HG03469 (cell line): Measurements from ENCODE around the gene PLEKHJ1.
A peak's percentile ranks its signal among the peaks of the same experiment; 100 is the strongest.

ENCODE experiments used
- ATAC-seq: cut with Tn5 transposase; IDR thresholded peaks from one replicate; pipeline ENCODE4 v1.9.1; 2021; ENCODE audit warnings: mild to moderate bottlenecking, moderate library complexity, moderate number of reproducible peaks; ENCODE audit not compliant: unreplicated experiment

Gene PLEKHJ1

GRCh38 chr19:2270157-2270422 lies 34.0 kb upstream of the PLEKHJ1 start:
- ATAC-seq, result no peak

DNA sequence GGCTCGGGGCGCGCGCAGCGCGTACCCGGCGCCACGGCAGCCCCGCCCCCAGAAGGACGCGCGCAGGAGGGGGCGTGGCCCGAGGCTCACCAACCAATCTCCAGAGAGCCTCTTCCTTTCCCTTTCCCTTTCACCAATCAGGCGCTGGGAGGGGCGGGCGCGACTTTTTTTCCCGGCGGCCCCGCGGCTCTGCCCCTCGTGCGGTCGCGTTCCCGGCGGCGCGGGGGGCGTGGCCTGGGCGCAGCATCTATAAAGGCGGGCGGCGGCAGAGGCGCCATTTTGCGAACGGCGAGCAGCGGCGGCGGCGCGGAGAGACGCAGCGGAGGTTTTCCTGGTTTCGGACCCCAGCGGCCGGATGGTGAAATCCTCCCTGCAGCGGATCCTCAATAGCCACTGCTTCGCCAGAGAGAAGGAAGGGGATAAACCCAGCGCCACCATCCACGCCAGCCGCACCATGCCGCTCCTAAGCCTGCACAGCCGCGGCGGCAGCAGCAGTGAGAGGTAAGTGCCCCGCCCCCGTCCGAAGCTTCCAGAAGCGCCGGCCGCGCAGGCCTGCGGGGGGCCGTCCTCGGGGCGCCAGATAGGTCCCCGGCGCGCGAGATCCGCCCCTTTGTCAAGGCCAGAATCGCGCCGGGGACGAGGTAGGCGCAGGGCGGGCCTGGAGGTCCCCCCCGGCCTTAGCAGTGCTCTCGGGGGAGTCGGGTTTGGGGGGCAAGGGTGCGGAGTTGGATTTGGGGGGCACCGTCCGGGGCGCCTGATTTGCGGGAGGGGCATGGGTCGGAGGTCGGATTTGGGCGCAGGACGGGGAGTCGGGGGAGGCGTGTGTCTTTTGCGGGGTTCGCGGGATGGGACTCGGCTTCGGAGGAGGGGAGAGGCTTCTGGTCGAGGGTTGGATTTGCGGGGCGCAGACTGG lies 33.4 kb upstream of the PLEKHJ1 start:
- ATAC-seq, result peak; percentile 39

GRCh38 chr19:2268861-2269243 lies 32.7 kb upstream of the PLEKHJ1 start:
- no peak for ATAC-seq

- ATAC-seq, result no peak
These were observed 32.3 kb upstream of the PLEKHJ1 start for GRCh38 chr19:2268480-2268830.

DNA sequence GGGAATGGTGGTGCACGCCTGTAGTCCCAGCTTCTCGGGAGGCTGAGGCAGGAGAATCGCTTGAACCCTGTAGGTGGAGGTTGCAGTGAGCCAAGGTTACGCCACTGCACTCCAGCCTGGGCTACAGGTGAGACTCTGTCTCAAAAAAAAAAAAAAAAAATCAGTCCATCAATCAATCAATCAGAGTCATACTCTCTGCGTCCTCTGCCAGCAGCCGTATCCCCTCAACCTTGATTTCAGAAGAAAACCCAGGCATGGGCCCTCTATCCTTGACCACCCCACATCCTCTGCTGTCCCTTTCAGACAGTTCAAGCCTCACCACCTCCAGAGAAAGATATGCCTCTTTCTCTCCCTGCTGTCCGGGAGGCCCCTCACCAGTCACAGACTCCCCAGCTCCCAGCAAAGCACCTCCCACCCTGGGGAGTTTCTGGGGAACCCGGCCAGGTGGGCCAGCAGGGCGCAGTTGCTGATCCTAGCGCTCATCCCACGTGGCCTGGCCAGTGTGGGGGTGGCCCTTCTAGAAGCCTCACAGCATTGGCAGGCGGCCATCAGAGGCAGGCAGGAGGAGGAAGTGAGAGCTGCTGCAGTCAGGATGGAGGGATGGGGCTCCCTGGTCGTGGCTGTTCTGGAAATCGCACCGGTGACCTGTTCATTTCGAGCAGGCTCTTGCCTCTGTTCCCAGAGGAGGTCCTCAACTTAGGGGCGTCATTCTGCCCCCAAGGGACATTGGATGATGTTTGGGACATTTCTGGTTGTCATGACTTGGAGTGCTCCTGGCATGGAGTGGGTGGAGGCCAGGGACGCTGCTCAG lies 30.3 kb upstream of the PLEKHJ1 start:
- ATAC-seq, result no peak

- ATAC-seq, result no peak
These were observed 25.5 kb upstream of the PLEKHJ1 start for GRCh38 chr19:2261438-2262172.

GRCh38 chr19:2260341-2260805 lies 24.2 kb upstream of the PLEKHJ1 start:
- ATAC-seq, result no peak

DNA sequence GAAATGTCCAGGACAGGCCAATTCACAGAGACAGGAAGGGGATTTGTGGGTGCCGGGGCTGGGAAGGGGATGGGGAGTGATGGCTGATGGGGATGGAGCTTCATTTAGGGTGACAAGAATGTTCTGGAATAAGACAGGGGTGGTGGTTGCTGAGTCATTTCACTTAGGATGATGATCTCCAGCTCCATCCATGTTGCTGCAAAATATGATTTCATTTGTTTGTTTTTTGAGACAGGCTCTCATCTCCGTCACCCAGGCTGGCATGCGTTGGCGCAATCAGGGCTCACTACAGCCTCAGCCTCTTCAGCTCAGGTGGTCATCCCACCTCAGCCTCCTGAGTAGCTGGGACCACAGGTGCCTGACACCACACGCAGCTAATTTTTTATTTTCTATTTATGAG lies 23.2 kb upstream of the PLEKHJ1 start:
- no peak for ATAC-seq

GRCh38 chr19:2255982-2256685 lies 20.0 kb upstream of the PLEKHJ1 start, which contains the start of gene JSRP1:
Gene JSRP1 (minus strand): TSS chr19:2256417. CDS start chr19:2255314, 1,103 bp downstream.
- ATAC-seq, result no peak

- no peak for ATAC-seq
These were observed 19.1 kb upstream of the PLEKHJ1 start for GRCh38 chr19:2255112-2255845.

DNA sequence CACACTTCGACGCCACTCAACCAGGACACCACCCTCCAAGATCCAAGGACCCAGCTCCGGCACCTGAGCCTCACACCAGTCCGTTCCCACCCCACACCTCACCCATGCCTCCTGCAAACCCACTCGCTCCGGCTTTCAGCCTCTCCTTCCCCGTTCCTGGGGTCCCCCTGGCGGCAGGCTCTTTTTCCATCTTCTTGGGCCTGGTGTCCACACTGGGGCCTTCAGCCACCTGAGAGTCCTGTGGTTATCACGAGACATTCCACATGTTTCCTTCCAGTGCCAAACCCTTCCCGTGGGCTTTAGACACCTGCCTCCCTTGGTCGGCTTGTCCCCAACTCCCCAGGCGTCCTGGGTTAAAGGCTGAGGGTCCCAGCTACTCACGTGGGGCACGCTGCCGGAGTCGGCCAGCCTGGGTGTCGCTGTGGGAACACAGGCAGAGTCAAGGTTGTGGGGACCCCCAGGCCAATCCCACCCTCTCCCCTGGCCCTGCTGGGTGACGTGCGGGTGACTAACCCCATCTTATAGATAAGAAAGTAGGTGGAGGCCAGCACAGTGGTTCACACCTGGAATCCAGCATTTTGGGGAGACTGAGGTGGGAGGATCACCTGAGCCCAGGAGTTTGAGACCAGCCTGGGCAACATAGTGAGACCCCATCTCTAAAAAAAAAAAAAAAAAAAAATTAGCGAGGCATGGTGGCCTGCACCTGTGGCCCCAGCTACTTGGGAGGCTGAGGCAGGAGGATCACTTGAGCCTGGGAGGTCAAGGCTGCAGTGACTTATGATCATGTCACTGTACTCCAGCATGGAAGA lies 18.1 kb upstream of the PLEKHJ1 start:
- no peak for ATAC-seq

DNA sequence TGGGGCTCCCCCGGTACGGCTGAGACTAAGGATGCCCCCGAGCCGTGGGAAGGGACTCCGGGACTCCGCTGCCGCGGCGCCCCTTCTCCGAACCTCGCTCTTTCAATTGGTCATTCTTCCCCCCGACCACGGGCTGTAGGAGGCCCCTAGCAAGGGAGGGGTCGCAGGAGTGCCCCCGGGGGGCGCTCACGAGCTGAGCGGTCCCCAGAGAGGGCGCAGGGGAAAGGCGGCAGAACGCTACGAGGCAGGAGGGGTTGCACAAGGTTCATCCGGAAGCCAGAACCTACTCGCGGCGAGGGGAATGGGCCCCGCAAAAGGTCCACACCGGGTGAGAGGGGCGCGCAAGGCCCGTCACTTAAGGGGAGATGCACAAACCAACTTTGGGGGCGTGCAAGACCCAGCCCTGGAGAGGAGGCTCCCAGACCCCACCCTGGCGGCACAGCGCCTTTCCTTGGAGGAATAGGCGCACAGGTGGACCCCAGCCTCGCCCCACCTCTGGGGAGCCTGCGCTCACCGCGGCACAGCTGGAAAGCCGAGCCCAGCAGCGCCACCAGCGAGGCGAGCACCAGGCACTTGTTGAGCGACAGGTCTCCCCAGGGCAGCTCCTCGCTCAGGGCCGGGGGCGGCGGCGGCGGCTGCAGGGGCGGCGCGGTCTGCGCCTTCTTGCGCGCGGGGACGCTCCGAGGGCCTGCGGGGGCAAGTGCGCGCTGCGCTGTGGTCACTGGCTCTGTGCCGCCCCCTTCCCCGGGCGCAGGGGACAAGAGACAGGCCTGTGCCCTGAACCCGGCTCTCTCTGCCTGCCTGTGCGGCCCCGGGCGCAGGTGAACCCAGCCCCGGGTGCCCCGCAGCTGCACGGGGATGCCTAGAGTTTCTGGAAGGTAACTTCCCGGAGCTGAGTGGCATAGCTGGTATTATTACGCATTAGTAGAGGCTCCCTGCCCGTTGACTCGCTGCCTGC lies 17.3 kb upstream of the PLEKHJ1 start:
- ATAC-seq, result no peak

GRCh38 chr19:2252797-2253105 lies 16.6 kb upstream of the PLEKHJ1 start:
- no peak for ATAC-seq

- ATAC-seq, result no peak
These were observed 16.1 kb upstream of the PLEKHJ1 start for GRCh38 chr19:2252055-2252796.

DNA sequence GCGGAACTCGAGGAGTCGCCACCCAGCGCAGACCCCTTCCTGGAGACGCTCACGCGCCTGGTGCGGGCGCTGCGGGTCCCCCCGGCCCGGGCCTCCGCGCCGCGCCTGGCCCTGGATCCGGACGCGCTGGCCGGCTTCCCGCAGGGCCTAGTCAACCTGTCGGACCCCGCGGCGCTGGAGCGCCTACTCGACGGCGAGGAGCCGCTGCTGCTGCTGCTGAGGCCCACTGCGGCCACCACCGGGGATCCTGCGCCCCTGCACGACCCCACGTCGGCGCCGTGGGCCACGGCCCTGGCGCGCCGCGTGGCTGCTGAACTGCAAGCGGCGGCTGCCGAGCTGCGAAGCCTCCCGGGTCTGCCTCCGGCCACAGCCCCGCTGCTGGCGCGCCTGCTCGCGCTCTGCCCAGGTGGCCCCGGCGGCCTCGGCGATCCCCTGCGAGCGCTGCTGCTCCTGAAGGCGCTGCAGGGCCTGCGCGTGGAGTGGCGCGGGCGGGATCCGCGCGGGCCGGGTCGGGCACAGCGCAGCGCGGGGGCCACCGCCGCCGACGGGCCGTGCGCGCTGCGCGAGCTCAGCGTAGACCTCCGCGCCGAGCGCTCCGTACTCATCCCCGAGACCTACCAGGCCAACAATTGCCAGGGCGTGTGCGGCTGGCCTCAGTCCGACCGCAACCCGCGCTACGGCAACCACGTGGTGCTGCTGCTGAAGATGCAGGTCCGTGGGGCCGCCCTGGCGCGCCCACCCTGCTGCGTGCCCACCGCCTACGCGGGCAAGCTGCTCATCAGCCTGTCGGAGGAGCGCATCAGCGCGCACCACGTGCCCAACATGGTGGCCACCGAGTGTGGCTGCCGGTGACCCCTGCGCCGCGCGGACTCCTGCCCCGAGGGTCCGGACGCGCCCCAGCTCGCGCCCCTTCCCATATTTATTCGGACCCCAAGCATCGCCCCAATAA lies 15.3 kb upstream of the PLEKHJ1 start:
- ATAC-seq, result no peak

- ATAC-seq, result no peak
These were observed 14.6 kb upstream of the PLEKHJ1 start for GRCh38 chr19:2250766-2251105.
